Panc1 (cell line): ENCODE results near the gene UBA1. TPM values are rescaled to one million over a fixed set of nuclear protein-coding genes. Genes with fewer than 3 reads are reported as not detected.

Source experiments
- ATAC-seq: fragments of 200-7000 bp; cut with Tn5 transposase; 2 replicates; pipeline ENCODE4 v1.9.1; 2020; ENCODE audit warnings: mild to moderate bottlenecking, moderate library complexity
- BruUV-seq: library from RNA; stranded (reverse); fragments of 400-500 nt; replicated peaks from 2 replicates; lab custom pipeline; 2021; lab: Mats Ljungman, UMichigan
- CTCF ChIA-PET: fragments of 300-600 bp; sonication (Branson Sonifier 250); formaldehyde crosslinking; loops from one replicate; lab custom pipeline; 2022; ENCODE audit warnings: antibody characterized with exemption; lab: Charles Lee
- POLR2A ChIA-PET: fragments of 300-600 bp; sonication (Branson Sonifier 250); formaldehyde crosslinking; loops from one replicate; lab custom pipeline; 2022; ENCODE audit warnings: antibody characterized with exemption; lab: Charles Lee
- DNase-seq: peaks from one replicate; pipeline ENCODE4 v3.0.0-alpha.2; 2010; ENCODE audit warnings: low read depth, low spot score
- H3K27ac ChIP-seq: 2 replicates; pipeline ENCODE4 v1.5.1; 2011; ENCODE audit warnings: mild to moderate bottlenecking, low read length, inconsistent platforms
- H3K27me3 ChIP-seq: fragments of 200-500 bp; sonication (Bioruptor generic); 2 replicates; pipeline ENCODE4 v1.6.0; 2014; ENCODE audit warnings: low read length, inconsistent platforms; ENCODE audit not compliant: control insufficient read depth, insufficient read depth
- H3K36me3 ChIP-seq: fragments of 200-500 bp; sonication (Bioruptor generic); 2 replicates; pipeline ENCODE4 v1.5.1; 2014; ENCODE audit warnings: inconsistent platforms, mild to moderate bottlenecking, low read length, moderate library complexity; ENCODE audit not compliant: control insufficient read depth, insufficient read depth
- H3K4me1 ChIP-seq: 2 replicates; pipeline ENCODE4 v1.5.1; 2011; ENCODE audit warnings: inconsistent platforms, mild to moderate bottlenecking, low read length, moderate library complexity; ENCODE audit not compliant: control insufficient read depth, insufficient read depth
- H3K4me3 ChIP-seq, 2 experiments: 2 replicates each; pipeline ENCODE4 v1.5.1; 2011 to 2012; ENCODE audit warnings: low read depth in 2 of 2, low read length in 2 of 2, mild to moderate bottlenecking in 2 of 2, inconsistent platforms in 1 of 2, moderate library complexity in 1 of 2
- H3K9me3 ChIP-seq: fragments of 200-500 bp; sonication (Bioruptor generic); 2 replicates; pipeline ENCODE4 v1.5.1; 2014; ENCODE audit warnings: low read depth, mild to moderate bottlenecking, inconsistent platforms, low read length, moderate library complexity; ENCODE audit not compliant: control insufficient read depth, insufficient read depth
- POLR2AphosphoS5 ChIP-seq: IDR thresholded peaks from 2 replicates; pipeline ENCODE4 v1.6.1; 2012; ENCODE audit warnings: mild to moderate bottlenecking, low read depth, low read length, moderate library complexity
- SIN3A ChIP-seq: IDR thresholded peaks from 2 replicates; pipeline ENCODE4 v1.6.1; 2012; ENCODE audit warnings: low read depth, mild to moderate bottlenecking, low read length, moderate library complexity, borderline replicate concordance; ENCODE audit not compliant: insufficient read depth
- TCF7L2 ChIP-seq: IDR thresholded peaks from 2 replicates; pipeline ENCODE4 v1.6.1; 2011; ENCODE audit warnings: mild to moderate bottlenecking, low read depth, low read length, inconsistent platforms
- in situ Hi-C: cut with HindIII; loops from 2 replicates; pipeline ENCODE4 v1.10.0; 2016; ENCODE audit warnings: low sequenced_read_pairs, low pct_unique_long_range_greater_than_20kb
- intact Hi-C: fragments of 100-400 bp; cut with micrococcal nuclease; formaldehyde crosslinking; loops from one replicate; pipeline ENCODE4 v1.10.0; 2022; ENCODE audit not compliant: unreplicated experiment
- total RNA-seq: library from RNA; stranded (reverse); gene quantifications from one replicate; pipeline ENCODE4 v1.2.1, GENCODE V29; 2021; ENCODE audit not compliant: unreplicated experiment
- TF ChIP-seq, protein P1 (sequence below), 2 experiments: IDR thresholded peaks; 2 replicates each; pipeline ENCODE4 v1.6.1; 2011 to 2012; ENCODE audit warnings: low read depth in 2 of 2, control low read depth in 1 of 2, low read length in 1 of 2, mild to moderate bottlenecking in 1 of 2, moderate library complexity in 1 of 2; ENCODE audit not compliant: insufficient read depth in 1 of 2
- TF ChIP-seq, protein P2 (sequence below): fragments of 450-650 bp; IDR thresholded peaks from 2 replicates; pipeline ENCODE4 v1.5.1; 2017; ENCODE audit warnings: mild to moderate bottlenecking

The UBA1 gene
- total RNA-seq, 1 experiment from 2014 or later = 302 TPM

DNA sequence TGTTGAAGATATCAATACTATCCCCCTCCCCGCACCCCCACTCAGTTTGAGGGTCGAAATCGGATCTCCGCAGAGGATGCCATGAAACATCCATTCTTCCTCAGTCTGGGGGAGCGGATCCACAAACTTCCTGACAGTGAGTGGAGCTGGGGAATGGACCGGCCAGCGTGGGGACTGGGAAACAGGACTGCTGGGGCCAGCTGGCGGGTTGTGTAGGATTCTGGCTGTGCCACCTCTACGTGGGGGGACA lies 33.6 kb downstream of the UBA1 start:
- in situ Hi-C loops = no loop called here
- BruUV-seq = no TSS peak
- H3K4me3 ChIP-seq = no peak overlapping the region

DNA sequence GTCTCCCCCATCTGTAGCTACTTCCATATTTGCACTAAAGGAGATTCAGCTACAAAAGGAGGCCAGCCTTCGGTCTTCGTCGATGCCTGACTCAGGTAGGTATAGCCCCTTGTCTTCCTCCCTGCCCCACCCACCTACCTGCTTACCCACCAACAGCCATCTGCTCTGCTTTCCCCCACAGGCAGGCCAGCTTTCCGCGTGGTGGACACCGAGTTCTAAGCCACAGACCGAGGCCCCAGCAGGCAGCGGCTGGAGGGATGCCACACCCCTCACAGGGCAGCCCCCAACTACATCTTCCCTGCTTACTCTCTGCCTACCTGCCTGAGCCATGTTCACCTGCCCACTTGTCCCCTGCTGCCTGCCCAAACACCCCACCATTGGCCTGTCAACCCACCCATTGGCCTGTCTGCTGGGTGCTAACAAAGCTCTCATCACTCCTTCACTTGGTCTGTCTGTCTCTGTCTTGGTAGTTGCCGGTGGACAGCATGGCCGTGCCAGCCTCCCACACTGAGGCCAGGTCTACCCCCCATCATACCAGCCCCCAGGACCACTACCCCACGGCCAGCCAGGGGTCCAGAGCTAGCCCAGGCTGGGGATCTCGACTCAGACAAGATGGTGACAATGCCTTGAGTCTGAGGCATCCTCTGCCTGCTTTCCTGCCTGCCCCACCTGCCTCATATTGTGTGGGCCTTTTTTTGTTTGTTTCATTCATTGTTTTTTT lies 35.1 kb downstream of the UBA1 start:
- Histone ChIP-seq H3K4me1 (peaks cover 6% of the 10 kb centered on the region; the same call in 1 of the 2 replicates), H3K4me3 (no peak overlapping the region), H3K9me3 (no peaks in the 10 kb centered on the region), H3K27ac (no peak overlapping the region), H3K36me3 (peaks cover 25% of the 10 kb centered on the region), H3K27me3 (no peaks in the 10 kb centered on the region)
- in situ Hi-C loops = no loop called here
- TF ChIP-seq SIN3A (no peak), POLR2AphosphoS5 (no peak)
- no TSS peak for BruUV-seq
- POLR2A ChIA-PET = no interaction called here
- CTCF ChIA-PET = no interaction called here
- ATAC-seq (no peak), DNase-seq (no peak)
- intact Hi-C loops = no loop called here

More for the DNA sequence above, 33.6 kb downstream of the UBA1 start:
- H3K4me1 ChIP-seq = peaks cover 3% of the 10 kb centered on the region; the same call in 1 of the 2 replicates
- DNase-seq (no peak), ATAC-seq (no peak)
- ChIA-PET POLR2A (no interaction called here), CTCF (no interaction called here)
- H3K36me3 ChIP-seq = peaks cover 25% of the 10 kb centered on the region
- no peaks in the 10 kb centered on the region for H3K9me3 ChIP-seq
- no peaks in the 10 kb centered on the region for H3K27me3 ChIP-seq
- H3K27ac ChIP-seq = no peak overlapping the region
- no peak for TF ChIP-seq TCF7L2
- TF ChIP-seq SIN3A = no peak
- TF ChIP-seq, protein P1, sequence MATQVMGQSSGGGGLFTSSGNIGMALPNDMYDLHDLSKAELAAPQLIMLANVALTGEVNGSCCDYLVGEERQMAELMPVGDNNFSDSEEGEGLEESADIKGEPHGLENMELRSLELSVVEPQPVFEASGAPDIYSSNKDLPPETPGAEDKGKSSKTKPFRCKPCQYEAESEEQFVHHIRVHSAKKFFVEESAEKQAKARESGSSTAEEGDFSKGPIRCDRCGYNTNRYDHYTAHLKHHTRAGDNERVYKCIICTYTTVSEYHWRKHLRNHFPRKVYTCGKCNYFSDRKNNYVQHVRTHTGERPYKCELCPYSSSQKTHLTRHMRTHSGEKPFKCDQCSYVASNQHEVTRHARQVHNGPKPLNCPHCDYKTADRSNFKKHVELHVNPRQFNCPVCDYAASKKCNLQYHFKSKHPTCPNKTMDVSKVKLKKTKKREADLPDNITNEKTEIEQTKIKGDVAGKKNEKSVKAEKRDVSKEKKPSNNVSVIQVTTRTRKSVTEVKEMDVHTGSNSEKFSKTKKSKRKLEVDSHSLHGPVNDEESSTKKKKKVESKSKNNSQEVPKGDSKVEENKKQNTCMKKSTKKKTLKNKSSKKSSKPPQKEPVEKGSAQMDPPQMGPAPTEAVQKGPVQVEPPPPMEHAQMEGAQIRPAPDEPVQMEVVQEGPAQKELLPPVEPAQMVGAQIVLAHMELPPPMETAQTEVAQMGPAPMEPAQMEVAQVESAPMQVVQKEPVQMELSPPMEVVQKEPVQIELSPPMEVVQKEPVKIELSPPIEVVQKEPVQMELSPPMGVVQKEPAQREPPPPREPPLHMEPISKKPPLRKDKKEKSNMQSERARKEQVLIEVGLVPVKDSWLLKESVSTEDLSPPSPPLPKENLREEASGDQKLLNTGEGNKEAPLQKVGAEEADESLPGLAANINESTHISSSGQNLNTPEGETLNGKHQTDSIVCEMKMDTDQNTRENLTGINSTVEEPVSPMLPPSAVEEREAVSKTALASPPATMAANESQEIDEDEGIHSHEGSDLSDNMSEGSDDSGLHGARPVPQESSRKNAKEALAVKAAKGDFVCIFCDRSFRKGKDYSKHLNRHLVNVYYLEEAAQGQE (IDR thresholded peaks at IDR 0.05; ENCODE audit: insufficient read depth in 1 of 2, low read depth in 2 of 2, low read length in 1 of 2) = no peak
- TF ChIP-seq, protein P2, sequence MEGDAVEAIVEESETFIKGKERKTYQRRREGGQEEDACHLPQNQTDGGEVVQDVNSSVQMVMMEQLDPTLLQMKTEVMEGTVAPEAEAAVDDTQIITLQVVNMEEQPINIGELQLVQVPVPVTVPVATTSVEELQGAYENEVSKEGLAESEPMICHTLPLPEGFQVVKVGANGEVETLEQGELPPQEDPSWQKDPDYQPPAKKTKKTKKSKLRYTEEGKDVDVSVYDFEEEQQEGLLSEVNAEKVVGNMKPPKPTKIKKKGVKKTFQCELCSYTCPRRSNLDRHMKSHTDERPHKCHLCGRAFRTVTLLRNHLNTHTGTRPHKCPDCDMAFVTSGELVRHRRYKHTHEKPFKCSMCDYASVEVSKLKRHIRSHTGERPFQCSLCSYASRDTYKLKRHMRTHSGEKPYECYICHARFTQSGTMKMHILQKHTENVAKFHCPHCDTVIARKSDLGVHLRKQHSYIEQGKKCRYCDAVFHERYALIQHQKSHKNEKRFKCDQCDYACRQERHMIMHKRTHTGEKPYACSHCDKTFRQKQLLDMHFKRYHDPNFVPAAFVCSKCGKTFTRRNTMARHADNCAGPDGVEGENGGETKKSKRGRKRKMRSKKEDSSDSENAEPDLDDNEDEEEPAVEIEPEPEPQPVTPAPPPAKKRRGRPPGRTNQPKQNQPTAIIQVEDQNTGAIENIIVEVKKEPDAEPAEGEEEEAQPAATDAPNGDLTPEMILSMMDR = no peak
- no peak for TF ChIP-seq POLR2AphosphoS5
- intact Hi-C loops = no loop called here

DNA sequence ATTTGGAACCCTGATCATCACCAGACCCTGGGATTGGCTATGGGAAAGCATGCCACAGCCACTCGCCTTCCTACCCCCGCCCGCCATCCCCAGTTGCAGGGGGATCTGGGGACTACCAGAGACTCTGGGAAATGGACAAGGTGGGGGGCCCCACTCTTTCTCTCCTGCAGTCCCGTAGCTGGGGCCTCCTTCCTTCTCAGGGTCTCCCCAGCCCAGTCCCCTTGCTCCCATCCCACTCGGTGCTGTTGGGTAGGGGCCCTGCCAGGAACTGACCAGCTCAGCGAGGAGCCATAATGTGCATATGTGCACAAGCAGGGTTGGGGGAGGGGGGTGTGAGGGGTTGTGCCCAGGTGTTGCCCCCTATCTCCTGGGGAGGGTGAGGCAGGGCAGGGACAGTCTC lies 35.8 kb downstream of the UBA1 start:
- ChIA-PET CTCF (no interaction called here), POLR2A (no interaction called here)
- H3K36me3 ChIP-seq = peaks cover 23% of the 10 kb centered on the region

More for the DNA sequence above, 35.8 kb downstream of the UBA1 start:
- intact Hi-C loops (no loop called here), in situ Hi-C loops (no loop called here)
- no peak for ATAC-seq
- Histone ChIP-seq H3K4me3 (no peak overlapping the region), H3K27ac (no peak overlapping the region), H3K9me3 (no peaks in the 10 kb centered on the region), H3K27me3 (no peaks in the 10 kb centered on the region), H3K4me1 (peaks cover 6% of the 10 kb centered on the region; the same call in 1 of the 2 replicates)
- DNase-seq = no peak
- TF ChIP-seq SIN3A (no peak), POLR2AphosphoS5 (no peak), TCF7L2 (no peak)
- TF ChIP-seq, protein P1 (IDR thresholded peaks at IDR 0.05; ENCODE audit: insufficient read depth in 1 of 2, low read depth in 2 of 2, low read length in 1 of 2) = no peak
- TF ChIP-seq, protein P2 = no peak
- BruUV-seq = no TSS peak
